ENCODE results near the gene TREM1.
"Not testable (repeated sequence)": the region's sequence is repeated elsewhere in the genome, so short reads cannot be mapped to it uniquely, and the experiment has no call there.

The TREM1 gene

DNA sequence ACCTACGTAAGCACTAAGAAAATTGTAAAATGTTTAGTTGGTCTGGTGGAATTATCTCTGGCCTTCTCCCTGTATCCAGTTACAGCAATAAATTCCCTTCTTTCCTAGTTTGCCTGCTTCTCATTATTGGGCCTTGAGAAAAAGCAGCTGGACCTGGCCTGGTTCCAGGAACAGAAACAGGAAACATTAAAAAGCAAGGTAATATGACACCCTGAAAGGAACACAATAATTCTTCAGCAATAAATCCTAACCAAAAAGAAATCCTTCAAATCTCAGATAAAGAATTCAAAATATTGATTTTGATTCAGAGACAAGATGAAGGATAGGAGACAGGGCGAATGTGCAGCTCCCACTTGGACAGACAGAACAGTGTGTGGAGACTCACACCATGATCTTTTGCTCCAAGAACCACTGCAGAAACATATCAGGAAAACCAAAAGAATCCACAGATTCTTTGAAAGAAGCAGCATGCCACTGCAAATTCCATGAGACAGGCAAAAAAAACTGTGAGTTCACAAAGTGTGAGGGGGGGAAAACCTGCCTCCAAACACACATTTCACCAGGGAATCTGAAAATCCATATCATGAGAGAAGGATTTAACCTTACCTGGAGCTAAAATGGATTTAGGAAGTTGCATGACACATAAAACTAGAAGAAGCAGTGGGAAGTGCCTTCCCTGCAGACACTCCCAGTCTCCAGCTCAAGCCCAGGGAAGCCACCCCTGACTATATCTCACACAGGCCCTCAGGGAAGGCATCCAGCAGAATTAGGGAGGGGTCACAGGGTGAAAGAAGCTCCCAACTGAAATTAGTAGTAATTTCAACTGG is 28.9 kb downstream of the TREM1 start:
- no peak for DNase-seq (ENCODE audit: low read depth)

DNA sequence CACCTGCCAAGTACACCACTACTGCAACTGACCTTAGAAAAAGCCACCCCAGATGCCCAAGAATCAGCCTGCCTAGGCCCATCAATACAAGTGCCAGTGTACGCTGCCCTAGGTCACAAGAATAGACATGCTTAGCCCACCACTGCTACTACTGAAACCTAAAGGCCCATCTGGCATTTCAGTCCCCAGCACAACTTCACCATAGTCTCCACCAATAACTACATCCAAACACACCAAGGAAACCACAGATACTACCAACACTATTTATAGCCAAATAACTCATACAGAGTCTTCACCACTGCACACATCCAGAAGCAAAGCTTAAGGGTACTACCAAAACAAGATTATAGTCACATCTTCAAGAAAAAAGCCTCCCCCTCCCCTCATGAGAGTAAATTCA is 30.1 kb downstream of the TREM1 start:
- no peak for DNase-seq (ENCODE audit: low read depth)

DNA sequence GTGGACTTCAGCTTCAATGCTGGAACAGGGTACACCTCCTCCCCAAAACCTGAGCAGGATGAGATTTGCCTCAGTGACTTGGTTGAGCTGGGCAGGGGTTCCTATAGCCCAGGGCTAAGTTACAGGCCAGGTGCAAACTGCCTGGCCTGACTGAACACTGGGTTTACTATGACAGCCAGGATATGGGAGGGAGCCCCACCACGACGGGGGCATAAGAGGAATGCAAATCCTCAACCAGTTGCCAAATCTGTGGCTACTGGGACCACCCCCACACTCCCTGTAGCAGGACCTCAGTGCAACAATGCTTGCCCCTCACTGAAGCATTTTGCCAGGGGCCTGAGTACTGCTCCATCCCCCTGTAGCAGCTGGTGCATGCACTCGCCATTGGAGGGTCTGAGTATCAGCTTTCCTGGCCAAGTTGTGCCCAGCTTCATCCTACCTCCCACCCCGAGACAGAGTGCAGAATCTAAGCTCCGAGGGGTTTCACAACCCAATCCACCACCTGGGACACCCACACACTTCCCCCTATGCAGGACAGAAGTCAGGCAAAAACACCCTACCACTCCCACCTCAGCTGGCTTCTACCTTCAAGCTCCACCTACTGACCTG is 30.7 kb downstream of the TREM1 start:
- no peak for DNase-seq (ENCODE audit: low read depth)

DNA sequence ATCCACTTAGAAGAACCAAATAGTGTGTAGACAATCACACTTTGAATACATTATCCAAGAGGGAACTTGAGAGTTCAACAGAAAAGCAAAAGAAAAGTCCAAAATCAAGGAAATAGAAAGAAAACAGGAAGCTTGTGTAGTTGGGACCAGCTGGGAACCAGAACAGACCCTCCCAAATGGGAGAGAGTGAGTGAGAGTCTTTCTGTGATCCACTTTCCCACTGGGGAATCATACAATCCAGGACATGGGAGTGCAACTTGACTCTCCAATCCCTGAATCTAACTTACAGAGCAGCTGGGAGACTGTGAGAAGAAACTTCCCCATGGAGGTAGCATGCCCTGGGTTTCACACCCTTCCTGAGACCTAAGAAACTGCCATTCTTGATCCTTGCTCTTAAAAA is 31.4 kb downstream of the TREM1 start:
- DNase-seq (ENCODE audit: low read depth), result no peak

DNA sequence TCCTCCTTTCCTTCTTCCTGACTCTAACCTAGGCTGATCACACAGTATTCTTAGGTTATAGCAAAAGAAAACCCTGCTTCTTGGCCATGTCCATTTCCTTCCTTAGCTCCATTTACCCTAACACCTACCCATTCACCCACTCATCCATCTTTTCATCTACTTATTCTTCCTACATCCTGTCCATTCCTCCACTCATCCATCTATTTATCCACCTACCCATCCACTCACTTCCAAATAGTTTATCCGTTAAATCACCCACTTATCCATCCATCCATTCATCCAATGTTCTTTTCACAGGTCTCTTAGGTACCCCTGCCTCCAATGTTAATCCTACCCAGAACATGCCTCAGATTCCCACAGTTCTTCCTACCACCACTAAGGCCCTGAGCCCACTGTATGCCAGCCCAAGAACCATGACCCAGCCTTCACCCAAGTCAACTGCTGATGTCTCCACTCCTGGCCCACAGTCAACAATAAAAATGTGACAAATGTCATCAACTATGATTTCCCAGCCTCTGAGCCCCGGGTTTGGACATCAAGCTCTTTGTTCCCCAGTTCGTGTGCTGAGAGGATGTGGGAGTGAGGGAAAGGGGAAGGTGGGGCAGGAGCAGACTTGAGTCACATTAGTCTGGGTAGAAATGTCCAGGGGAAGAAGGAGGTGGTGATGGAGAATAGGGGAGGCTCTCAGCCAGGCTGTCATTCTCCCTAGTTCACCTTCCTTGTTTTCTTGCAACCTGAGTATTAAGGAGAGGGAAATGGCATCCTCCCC is 33.9 kb downstream of the TREM1 start:
- no peak for DNase-seq (ENCODE audit: low read depth)

DNA sequence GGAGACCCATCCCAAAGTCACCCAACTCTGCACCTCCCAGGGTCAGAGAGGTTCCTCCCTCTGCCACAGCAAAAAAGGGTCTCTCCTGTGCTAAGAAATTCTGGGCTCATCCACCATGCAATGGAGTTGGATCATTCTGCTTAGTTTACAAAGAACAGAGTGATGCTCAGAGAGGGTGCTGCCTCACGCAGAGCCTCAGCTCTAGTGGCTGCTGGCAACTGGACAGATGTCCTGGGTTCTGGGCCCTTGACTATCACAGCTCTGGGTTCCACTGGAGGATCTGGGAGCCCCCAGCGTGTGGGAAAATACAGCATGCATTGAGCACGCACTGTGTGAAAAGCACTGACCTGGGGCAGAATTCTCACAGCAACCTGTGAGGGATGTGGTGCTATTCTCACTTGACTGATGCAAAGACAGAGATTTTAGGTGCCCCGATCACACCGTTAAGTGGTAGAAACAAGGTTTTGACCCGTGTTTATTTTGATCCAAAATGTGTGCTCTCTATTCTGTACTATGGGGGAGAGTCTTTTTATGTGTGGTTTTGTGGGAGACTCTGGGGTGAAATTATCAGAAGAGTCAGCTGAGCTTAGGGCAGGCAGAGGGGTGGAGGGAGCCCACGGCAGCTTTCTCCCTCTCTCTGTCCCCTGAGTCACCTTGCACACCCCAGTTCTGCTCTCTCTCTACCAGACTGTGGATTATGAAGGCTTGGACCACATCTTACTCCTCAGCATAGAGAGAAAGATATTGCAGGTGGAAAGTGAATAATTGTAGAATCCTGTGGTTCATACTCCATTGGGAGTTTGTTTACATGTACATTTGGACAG is 38.4 kb downstream of the TREM1 start:
- no peak for DNase-seq (ENCODE audit: low read depth)

DNA sequence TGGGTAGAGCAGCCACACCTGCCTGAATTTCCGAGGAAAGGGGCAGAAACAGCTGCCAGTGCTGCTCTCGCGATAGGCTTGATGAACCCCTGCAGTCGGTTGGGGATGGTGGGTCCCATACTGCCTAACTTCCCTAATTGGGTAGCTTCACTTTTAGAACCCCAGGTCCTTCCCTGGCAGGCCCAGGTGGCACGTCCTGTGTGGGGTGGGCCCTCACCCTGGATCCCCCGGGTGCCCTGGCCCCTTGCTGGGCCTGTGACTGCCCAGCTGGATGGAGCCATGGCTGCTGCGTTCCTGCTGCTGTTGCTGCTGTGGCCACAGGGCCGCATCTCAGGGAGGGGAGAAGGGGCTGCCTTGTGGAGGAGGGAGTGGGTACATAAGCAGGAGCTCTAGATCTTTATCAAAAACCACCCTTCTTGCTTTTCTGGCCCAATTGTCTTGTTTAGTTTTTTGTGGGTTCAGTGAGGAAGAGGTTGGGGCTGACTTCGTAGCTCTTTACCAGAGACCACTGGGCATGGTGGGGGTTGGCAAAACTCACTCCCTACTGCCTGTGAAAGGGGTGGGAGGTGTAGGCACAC is 39.1 kb downstream of the TREM1 start:
- no peak for DNase-seq (ENCODE audit: low read depth)

DNA sequence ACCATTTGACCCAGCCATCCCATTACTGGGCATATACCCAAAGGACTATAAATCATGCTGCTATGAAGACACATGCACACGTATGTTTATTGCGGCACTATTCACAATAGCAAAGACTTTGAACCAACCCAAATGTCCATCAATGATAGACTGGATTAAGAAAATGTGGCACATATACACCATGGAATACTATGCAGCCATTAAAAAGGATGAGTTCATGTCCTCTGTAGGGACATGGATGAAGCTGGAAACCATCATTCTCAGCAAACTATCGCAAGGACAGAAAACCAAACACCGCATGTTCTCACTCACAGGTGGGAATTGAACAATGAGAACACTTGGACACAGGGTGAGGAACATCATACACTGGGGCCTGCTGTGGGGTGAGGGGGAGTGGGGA is 40.0 kb downstream of the TREM1 start:
- DNase-seq (ENCODE audit: low read depth), result not testable (repeated sequence)

DNA sequence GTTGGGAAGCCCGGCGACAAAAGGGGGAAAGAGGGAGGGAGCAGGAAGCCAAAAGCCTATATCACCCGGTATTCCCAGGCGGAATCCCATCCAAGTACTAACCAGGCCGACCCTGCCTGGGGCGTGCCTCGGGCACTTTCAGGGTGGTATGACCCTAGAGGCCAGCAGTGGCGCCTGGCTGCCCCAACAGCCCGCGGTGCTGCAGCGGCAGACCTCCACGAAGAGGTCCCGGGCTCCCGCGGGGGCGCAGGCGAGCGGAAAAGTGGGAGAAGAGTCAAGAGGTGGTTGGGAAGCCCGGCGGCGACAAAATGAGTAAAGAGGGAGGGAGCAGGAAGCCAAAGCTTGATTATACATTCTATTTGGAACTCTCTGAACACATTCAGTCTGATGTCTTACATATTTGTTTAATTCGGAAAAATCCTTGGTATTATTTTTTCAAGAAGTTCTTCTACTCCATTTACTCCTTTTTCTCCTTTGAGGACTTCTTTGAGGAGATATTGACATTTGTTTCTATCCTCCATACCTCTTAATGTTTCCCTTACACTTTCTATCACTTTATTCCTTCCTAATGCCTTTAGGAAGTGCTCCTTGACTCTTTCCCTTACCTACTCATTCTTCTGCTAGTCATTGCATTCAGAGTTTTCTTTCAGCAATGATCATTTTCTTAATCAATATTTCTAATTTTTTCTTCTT is 46.9 kb downstream of the TREM1 start:
- DNase-seq (ENCODE audit: low read depth), result no peak

DNA sequence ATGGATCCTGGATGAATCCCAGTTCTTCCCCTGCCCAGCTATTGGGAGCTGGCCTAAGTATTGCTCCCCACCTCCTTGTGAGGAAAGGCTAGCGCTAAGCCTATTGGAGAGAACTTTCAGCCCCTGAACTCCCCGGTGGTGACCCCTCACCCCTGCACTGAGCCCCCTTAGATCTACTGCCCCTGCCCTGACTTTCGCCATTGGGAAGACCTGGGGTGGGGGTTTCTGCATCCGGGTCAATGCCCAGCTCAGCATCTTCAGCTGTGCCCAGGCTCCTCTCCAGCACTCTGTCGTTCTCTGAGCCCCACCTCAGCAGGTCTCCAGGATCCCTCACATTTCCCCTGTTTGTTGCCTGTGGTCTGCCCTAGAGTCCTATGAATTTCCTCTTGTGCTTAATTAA is 49.4 kb downstream of the TREM1 start:
- DNase-seq (ENCODE audit: low read depth), result no peak

DNA sequence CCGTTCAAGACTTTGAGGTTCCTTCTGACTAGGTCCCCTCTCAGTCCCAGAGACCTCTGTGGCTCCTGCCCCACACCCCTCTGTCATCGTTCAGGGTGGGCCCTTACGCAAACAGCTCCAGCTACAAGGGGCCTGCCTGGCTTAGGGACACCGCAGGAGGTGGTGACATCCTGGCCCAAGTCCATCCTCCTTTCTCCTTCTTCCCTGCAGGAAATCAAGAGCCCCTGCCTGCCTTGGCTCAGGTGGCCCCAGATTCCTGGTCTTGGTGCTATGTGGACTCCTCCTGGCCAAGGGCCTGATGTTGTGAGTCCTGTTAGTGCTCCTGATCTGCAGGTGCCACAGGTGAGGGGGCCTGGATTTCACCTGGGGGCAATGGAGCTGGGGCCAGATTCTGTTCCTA is 50.2 kb downstream of the TREM1 start:
- no peak for DNase-seq (ENCODE audit: low read depth)

DNA sequence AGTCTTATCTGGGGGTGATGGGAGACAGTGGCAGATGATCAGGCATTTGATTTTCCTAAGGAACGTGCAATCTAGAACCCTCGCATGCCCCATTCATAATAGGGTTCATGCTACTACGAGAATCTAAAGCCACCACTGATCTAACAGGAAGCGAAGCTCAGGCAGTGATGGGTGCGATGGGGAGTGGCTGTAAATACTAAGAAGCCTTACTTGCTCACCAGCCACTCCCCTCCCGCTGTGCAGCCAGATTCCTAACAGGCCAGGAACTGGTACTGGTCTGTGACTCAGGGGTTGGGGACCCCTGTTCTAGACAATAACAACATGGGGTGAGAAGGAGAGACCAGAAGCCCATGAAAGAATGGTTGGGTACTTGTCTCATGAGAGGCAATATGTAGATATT is 53.8 kb downstream of the TREM1 start:
- DNase-seq (ENCODE audit: low read depth), result no peak

DNA sequence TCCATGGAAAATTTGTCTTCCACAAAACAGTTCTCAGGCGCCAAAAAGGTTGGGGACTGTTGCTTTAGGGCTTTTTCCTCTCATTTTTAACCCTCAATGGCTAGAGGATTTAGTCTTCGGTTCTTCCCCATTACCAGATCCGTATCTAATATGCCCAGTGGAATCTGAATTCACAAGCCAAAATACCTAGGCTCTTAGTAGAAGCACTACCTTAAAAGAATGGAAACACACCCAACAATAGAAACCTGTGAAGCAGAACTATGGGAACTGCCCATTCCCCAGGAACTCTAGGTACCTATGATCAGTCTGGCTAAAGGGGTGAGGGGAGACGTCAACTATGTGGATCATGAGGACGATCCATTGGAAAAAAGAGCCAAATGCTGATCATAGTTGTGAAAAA is 55.2 kb downstream of the TREM1 start:
- no peak for DNase-seq (ENCODE audit: low read depth)

DNA sequence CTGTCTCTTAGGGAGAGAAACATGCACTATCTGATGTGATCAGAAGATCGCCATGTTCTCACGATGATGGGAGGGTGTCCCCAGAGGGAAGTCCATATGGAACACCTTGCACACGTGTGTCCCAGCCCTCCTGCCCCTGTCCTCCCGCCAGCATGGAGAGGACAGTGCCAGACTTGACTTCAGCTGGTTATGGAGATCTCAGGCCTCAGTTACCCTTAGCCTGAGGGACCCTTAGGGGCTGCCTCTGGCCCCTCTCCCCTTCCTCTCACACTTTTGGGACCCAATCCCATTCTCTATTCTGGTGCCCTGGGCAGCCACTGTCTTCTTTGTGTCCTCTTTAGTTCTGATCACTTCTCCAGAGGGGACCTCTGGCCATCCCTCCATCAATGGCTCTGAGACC is 56.8 kb downstream of the TREM1 start:
- no peak for DNase-seq (ENCODE audit: low read depth)

DNA sequence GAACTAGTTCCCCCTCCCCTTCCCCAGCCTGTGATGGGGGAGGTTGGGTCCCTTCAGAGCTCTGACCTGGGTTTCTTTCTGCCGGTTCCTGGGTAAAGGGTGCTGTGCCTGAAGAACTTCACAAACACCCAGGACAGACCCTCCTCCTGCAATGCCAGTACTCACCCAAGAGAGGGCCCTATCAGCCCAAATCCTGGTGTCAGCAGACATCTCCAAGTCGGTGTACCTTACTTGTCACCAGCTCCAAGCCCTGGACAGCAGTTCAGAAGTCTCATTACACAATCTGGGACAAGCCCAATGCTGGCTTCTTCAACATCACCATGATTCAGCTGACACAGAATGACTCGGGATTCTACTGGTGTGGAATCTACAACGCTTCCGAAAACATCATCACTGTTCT is 57.9 kb downstream of the TREM1 start:
- no peak for DNase-seq (ENCODE audit: low read depth)

DNA sequence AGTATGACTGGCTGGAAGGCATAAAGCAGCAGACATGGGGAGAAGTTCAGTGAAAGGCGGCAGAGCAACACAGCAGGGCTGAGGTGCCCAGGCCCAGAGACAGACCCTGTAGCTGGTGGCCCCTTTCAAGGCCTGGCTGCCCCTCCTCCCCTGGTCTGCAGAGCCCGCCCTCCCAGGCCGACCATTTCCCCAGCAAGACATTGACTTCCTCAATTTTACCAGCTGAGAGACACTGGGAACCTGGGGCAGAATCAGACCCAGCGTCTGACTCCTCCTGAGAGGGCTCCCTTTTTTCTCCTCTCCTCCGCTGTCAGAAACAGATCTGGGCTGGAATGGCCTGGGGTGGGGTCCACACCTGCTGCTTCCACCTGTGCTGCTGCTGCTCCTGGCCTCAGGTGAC is 58.4 kb downstream of the TREM1 start, which contains the start of gene TREML4:
TREML4 (plus strand) TSS at position 254 of the 400 bp plus-strand sequence; CDS start at position 333, 79 bp downstream.
- no peak for DNase-seq (ENCODE audit: low read depth)

DNA sequence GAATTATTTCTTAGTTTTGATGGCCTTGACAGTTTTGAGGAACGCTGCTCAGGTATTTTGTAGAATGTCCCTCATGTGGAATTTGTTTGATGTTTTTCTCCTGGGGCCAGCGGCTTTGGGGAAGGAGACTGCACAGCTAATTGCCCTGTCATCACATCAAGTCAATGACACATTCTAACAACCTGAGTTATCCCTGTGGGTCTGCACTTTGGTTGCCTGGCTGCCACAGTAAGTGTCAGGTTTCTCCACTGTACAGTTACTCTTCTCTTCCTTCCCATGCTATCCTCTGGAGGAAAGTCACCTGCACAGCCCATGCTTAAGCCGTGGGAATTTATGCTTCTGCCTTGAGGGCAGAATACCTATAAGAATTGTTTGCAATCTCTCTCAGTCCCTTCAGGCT is 59.7 kb downstream of the TREM1 start:
- DNase-seq (ENCODE audit: low read depth), result no peak

DNA sequence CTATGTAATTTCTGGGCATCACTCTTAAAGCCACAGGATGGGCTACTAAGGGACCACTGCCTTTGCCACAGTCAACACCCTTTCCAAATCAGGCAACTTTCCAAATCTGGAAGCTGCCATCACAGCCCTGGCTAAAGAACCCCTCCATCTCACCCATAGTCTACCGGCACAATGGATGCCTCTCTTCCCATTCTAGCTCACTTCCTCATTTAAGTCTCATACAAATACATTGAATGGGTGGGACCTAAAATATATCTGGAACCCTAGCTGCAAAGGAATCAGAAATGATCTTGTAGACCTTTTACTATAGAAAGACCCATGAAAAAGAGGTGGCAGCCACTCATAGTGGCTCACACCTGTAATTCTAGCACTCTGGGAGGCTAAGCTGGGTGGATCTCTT is 61.7 kb downstream of the TREM1 start:
- DNase-seq (ENCODE audit: low read depth), result no peak

All from stimulated activated CD8-positive, alpha-beta memory T cell treated with anti-CD3 and anti-CD28 coated beads, Interleukin-4, amount 100 ng/mL, for 24 hours (primary cell).